ENCODE results near the gene TMTC4. TPM values are rescaled to one million over a fixed set of nuclear protein-coding genes. Genes with fewer than 3 reads are reported as not detected.

Gene TMTC4
- total RNA-seq, 1 experiment from 2014 or later: 45.5 TPM

GRCh38 chr13:100636004-100636403 is 38.6 kb downstream of the TMTC4 start (continued):
- TF ChIP-seq ZNF423 (CRISPR knock-in tag; IDR thresholded peaks at IDR 0.05): no peak

GRCh38 chr13:100634696-100635095 is 39.9 kb downstream of the TMTC4 start:
- Mint-ChIP-seq H3K36me3 (peaks cover 64% of the 10 kb centered on the region), H3K27ac (no peak overlapping the region), H3K4me1 (peaks cover 18% of the 10 kb centered on the region), H3K9me3 (no peaks in the 10 kb centered on the region), H3K4me3 (no peak overlapping the region), H3K27me3 (ENCODE audit: low read depth) (no peaks in the 10 kb centered on the region)
- DNase-seq (ENCODE audit: low spot score) (no peak), ATAC-seq (no peak)
- TF ChIP-seq PREB (CRISPR knock-in tag; IDR thresholded peaks at IDR 0.05; ENCODE audit: borderline replicate concordance): no peak
- TF ChIP-seq ELF4 (CRISPR knock-in tag; IDR thresholded peaks at IDR 0.05; ENCODE audit: low read depth): no peak
- no peak for TF ChIP-seq TP53 (CRISPR knock-in tag; IDR thresholded peaks at IDR 0.05)
- TF ChIP-seq EMX1 (CRISPR knock-in tag; IDR thresholded peaks at IDR 0.05): no peak
- TF ChIP-seq ZSCAN18 (CRISPR knock-in tag; IDR thresholded peaks at IDR 0.05): no peak
- TF ChIP-seq ZNF532 (CRISPR knock-in tag; IDR thresholded peaks at IDR 0.05; ENCODE audit: borderline replicate concordance): no peak
- TF ChIP-seq USF2 (CRISPR knock-in tag; IDR thresholded peaks at IDR 0.05): no peak
- TF ChIP-seq FOXP1 (CRISPR knock-in tag; IDR thresholded peaks at IDR 0.05; ENCODE audit: borderline replicate concordance): no peak
- TF ChIP-seq GRHL2 (CRISPR knock-in tag; IDR thresholded peaks at IDR 0.05; ENCODE audit: insufficient replicate concordance, severe bottlenecking): no peak
- TF ChIP-seq MYBL2 (CRISPR knock-in tag; IDR thresholded peaks at IDR 0.05): no peak
- no peak for TF ChIP-seq ZNF317 (CRISPR knock-in tag; IDR thresholded peaks at IDR 0.05; ENCODE audit: borderline replicate concordance, low read depth)
- CTCF ChIA-PET: no interaction called here
- POLR2A ChIA-PET: interaction anchor here (0.8 kb wide), 1 partner anchor 1054 kb away, joined by 4 read pairs; no protein-coding TSS in a partner anchor

GRCh38 chr13:100633461-100633860 is 41.1 kb downstream of the TMTC4 start:
- Mint-ChIP-seq H3K4me3 (no peak overlapping the region), H3K27me3 (ENCODE audit: low read depth) (no peaks in the 10 kb centered on the region), H3K36me3 (peaks cover 66% of the 10 kb centered on the region), H3K27ac (no peak overlapping the region), H3K4me1 (peaks cover 18% of the 10 kb centered on the region), H3K9me3 (no peaks in the 10 kb centered on the region)
- CTCF ChIA-PET: no interaction called here
- ATAC-seq (no peak), DNase-seq (ENCODE audit: low spot score) (no peak)
- POLR2A ChIA-PET: no interaction called here
- TF ChIP-seq ZNF423 (CRISPR knock-in tag; IDR thresholded peaks at IDR 0.05) (no peak), USF1 (CRISPR knock-in tag; IDR thresholded peaks at IDR 0.05) (no peak), SMAD4 (CRISPR knock-in tag; IDR thresholded peaks at IDR 0.05) (no peak), TEAD1 (CRISPR knock-in tag; IDR thresholded peaks at IDR 0.05) (no peak), ERG (CRISPR knock-in tag; IDR thresholded peaks at IDR 0.05) (no peak), ELF4 (CRISPR knock-in tag; IDR thresholded peaks at IDR 0.05; ENCODE audit: low read depth) (no peak), ZNF138 (CRISPR knock-in tag; conservative IDR thresholded peaks at IDR 0.05) (no peak), TP53 (CRISPR knock-in tag; IDR thresholded peaks at IDR 0.05) (no peak), ESRRA (CRISPR knock-in tag; IDR thresholded peaks at IDR 0.05; ENCODE audit: borderline replicate concordance) (no peak), JAZF1 (CRISPR knock-in tag; IDR thresholded peaks at IDR 0.05) (no peak)
